Activated CD4-positive, alpha-beta T cell treated with anti-CD3 and anti-CD28 coated beads, Interleukin-2, amount 10 ng/mL, durations not matched to agents 24 days and 14 days (primary cell): ENCODE data around the gene ENTR1. TPM values are rescaled to one million over a fixed set of nuclear protein-coding genes. Genes with fewer than 3 reads are reported as not detected.

Experiments used
- DNase-seq: peaks from one replicate; pipeline ENCODE4 v3.0.0; 2022
- H3K27ac Mint-ChIP-seq: one replicate; pipeline ENCODE4 v1.8.0; 2022; ENCODE audit warnings: mild to moderate bottlenecking, mixed read lengths
- H3K27me3 Mint-ChIP-seq: one replicate; pipeline ENCODE4 v1.8.0; 2022; ENCODE audit warnings: mixed read lengths
- H3K36me3 Mint-ChIP-seq: one replicate; pipeline ENCODE4 v1.8.0; 2022; ENCODE audit warnings: low read depth, mild to moderate bottlenecking, mixed read lengths
- H3K4me1 Mint-ChIP-seq: one replicate; pipeline ENCODE4 v1.8.0; 2021; ENCODE audit warnings: mixed read lengths
- H3K4me3 Mint-ChIP-seq: one replicate; pipeline ENCODE4 v1.8.0; 2022; ENCODE audit warnings: mild to moderate bottlenecking, moderate library complexity, mixed read lengths
- H3K9me3 Mint-ChIP-seq: one replicate; pipeline ENCODE4 v1.8.0; 2021; ENCODE audit warnings: mixed read lengths
- intact Hi-C: fragments of 100-400 bp; cut with micrococcal nuclease; formaldehyde crosslinking; loops from one replicate; pipeline ENCODE4 v1.15.1; 2023
- total RNA-seq: library from RNA; stranded (reverse); gene quantifications from 2 replicates; pipeline ENCODE4 v1.2.3, GENCODE V29; 2022

The ENTR1 gene
- total RNA-seq, 1 donor from 2014 or later = 60.0 TPM

- H3K27me3 Mint-ChIP-seq = no peaks in the 10 kb centered on the region
- no peaks in the 10 kb centered on the region for H3K9me3 Mint-ChIP-seq
- H3K27ac Mint-ChIP-seq = no peak overlapping the region
- no peak for DNase-seq
- H3K4me3 Mint-ChIP-seq = no peak overlapping the region
- intact Hi-C loops = no loop called here
- H3K4me1 Mint-ChIP-seq = no peaks in the 10 kb centered on the region
- peaks cover 54% of the 10 kb centered on the region for H3K36me3 Mint-ChIP-seq
Measured at GRCh38 chr9:136391737-136392537, 18.5 kb downstream of the ENTR1 start.

GRCh38 chr9:136389396-136389795 is 21.0 kb downstream of the ENTR1 start:
- Mint-ChIP-seq H3K9me3 (no peaks in the 10 kb centered on the region), H3K4me1 (peaks cover 16% of the 10 kb centered on the region), H3K36me3 (peaks cover 63% of the 10 kb centered on the region)

DNA sequence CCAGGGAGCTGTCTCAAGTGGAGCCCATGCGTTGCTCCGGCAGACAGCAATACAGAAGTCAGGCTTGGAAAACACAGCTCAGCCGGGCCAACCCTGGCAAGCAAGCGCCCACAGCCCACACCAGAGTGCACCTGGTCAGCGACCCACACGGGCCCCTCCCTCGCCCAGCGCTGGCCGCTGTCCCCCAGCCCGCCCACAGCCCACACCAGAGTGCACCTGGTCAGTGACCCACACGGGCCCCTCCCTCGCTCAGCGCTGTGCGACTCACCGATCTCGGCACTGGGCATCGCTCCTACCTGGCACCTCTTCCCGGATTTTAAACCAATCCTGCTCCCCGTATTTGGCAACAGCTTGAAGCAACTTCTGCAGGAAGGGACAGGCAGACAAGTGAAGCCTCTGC is 23.2 kb downstream of the ENTR1 start:
- Mint-ChIP-seq H3K4me1 (peaks cover 16% of the 10 kb centered on the region), H3K27ac (no peak overlapping the region), H3K4me3 (no peak overlapping the region), H3K9me3 (no peaks in the 10 kb centered on the region), H3K36me3 (peaks cover 73% of the 10 kb centered on the region), H3K27me3 (no peaks in the 10 kb centered on the region)
- DNase-seq = no peak
- intact Hi-C loops = no loop called here

More at GRCh38 chr9:136389396-136389795, 21.0 kb downstream of the ENTR1 start:
- no peaks in the 10 kb centered on the region for H3K27me3 Mint-ChIP-seq
- H3K4me3 Mint-ChIP-seq = no peak overlapping the region
- intact Hi-C loops = no loop called here
- H3K27ac Mint-ChIP-seq = no peak overlapping the region
- DNase-seq = no peak

DNA sequence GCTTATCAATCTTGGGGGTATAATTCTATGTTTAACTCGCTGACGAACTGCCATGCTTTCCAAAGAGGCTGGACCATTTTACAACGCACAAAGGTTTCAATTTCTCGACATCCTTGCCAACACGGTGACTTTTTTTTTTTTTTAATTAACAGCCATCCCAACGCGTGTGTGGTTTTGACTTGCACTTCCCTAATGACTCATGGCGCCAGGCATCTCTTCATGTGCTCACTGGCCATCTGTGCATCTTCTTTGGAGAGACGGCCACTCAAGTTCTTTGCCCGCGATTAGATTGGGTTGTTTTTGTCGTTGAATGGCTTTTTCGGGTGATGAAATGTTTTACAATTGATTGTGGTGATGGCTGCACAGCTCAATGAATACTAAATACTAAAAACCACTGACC is 24.4 kb downstream of the ENTR1 start:
- intact Hi-C loops = no loop called here
- DNase-seq = no peak
- Mint-ChIP-seq H3K4me1 (peaks cover 16% of the 10 kb centered on the region), H3K36me3 (peaks cover 66% of the 10 kb centered on the region), H3K4me3 (no peak overlapping the region), H3K27ac (no peak overlapping the region), H3K9me3 (no peaks in the 10 kb centered on the region), H3K27me3 (no peaks in the 10 kb centered on the region)

DNA sequence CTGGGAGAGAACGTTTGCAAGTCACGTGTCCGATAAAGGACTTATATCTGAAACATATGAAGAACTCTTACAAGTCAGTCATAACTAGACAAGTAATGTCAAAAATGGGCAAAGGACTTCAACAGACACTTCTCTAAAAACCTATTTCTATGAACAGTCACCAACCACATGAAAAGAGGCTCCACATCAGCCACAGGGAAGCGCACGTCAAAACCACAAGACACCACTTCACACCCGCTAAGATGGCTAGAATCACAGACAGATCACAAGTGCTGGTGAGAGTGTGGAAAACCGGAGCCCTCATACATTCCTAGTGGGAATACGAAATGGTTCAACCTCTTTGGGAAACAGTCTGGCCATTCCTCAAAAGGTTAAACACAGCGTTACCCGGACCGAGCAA is 25.4 kb downstream of the ENTR1 start:
- Mint-ChIP-seq H3K9me3 (no peaks in the 10 kb centered on the region), H3K27me3 (no peaks in the 10 kb centered on the region), H3K36me3 (peaks cover 64% of the 10 kb centered on the region), H3K4me3 (peak overlapping the region; percentile 68), H3K27ac (peak overlapping the region; percentile 65), H3K4me1 (peaks cover 16% of the 10 kb centered on the region)
- DNase-seq = peak; percentile 86
- intact Hi-C loops = loop anchor here (2.0 kb wide), 1 partner anchor 18 kb away; no protein-coding TSS in a partner anchor

- Mint-ChIP-seq H3K27ac (no peak overlapping the region), H3K36me3 (peaks cover 49% of the 10 kb centered on the region), H3K27me3 (no peaks in the 10 kb centered on the region), H3K4me1 (peaks cover 16% of the 10 kb centered on the region), H3K4me3 (no peak overlapping the region), H3K9me3 (no peaks in the 10 kb centered on the region)
- no peak for DNase-seq
- intact Hi-C loops = no loop called here
Measured at GRCh38 chr9:136383436-136383835, 27.0 kb downstream of the ENTR1 start.

DNA sequence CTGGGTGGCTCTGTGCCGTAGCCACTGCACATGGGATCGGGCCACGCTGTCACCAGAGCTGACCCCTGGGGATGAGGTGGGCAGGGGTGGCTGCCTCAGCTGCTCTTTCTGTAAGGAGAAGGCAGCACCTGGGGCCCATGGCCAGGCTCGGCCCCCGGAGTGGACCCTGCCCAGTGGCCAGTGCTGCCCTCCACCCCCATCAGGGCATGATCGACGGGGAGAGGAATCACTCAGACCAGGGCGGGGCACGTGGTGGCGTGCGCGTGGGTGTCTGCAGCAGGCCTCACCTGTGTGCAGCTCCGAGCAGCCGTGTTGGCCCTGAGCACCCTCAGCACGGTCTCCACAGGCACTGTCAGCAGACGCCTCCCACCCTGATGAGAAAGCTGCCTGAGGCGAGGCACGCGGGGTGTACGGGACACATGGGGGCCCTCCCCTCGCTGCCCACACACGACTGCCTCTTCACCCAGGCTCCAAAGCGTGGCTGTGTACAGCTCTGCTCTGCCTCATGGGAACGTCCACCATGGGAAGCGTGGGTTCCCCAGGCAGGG is 28.4 kb downstream of the ENTR1 start:
- peaks cover 16% of the 10 kb centered on the region for H3K4me1 Mint-ChIP-seq
- no peak for DNase-seq
- no peak overlapping the region for H3K4me3 Mint-ChIP-seq
- peaks cover 37% of the 10 kb centered on the region for H3K36me3 Mint-ChIP-seq
- no peaks in the 10 kb centered on the region for H3K27me3 Mint-ChIP-seq
- H3K27ac Mint-ChIP-seq = no peak overlapping the region
- no peaks in the 10 kb centered on the region for H3K9me3 Mint-ChIP-seq
- intact Hi-C loops = no loop called here

DNA sequence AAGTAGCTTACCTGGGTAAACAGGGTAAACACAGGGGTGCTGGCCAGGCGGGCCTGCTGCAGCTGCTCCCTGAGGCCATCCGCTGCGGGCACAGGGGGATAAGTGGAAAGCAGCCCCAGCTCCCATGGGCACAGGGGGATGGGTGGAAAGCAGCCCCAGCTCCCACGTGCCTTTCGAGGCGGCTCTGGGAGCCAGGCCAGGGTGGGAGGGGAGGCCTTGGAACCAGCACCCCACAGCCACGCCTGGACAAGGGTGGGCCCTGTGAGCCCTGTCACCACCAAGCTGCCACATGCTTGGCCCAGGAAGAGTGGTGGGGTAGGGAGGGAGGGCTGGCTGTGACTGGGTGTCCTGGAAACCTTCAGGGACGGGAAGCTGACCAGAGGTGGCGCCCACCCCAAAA is 29.1 kb downstream of the ENTR1 start:
- peaks cover 16% of the 10 kb centered on the region for H3K4me1 Mint-ChIP-seq
- peaks cover 34% of the 10 kb centered on the region for H3K36me3 Mint-ChIP-seq
- H3K27me3 Mint-ChIP-seq = no peaks in the 10 kb centered on the region
- intact Hi-C loops = no loop called here
- H3K9me3 Mint-ChIP-seq = no peaks in the 10 kb centered on the region
- H3K4me3 Mint-ChIP-seq = no peak overlapping the region
- DNase-seq = no peak
- H3K27ac Mint-ChIP-seq = no peak overlapping the region

- Mint-ChIP-seq H3K9me3 (no peaks in the 10 kb centered on the region), H3K36me3 (peaks cover 24% of the 10 kb centered on the region), H3K4me3 (no peak overlapping the region), H3K27ac (no peak overlapping the region), H3K27me3 (no peaks in the 10 kb centered on the region), H3K4me1 (peaks cover 10% of the 10 kb centered on the region)
- intact Hi-C loops = no loop called here
- no peak for DNase-seq
Measured at GRCh38 chr9:136380381-136380780, 30.0 kb downstream of the ENTR1 start.

- no peaks in the 10 kb centered on the region for H3K27me3 Mint-ChIP-seq
- H3K4me3 Mint-ChIP-seq = no peak overlapping the region
- no peak for DNase-seq
- intact Hi-C loops = no loop called here
- H3K9me3 Mint-ChIP-seq = no peaks in the 10 kb centered on the region
- H3K36me3 Mint-ChIP-seq = peaks cover 19% of the 10 kb centered on the region
- H3K27ac Mint-ChIP-seq = no peak overlapping the region
- H3K4me1 Mint-ChIP-seq = peaks cover 5% of the 10 kb centered on the region
Measured at GRCh38 chr9:136379891-136380290, 30.5 kb downstream of the ENTR1 start.

GRCh38 chr9:136379401-136379800 is 31.0 kb downstream of the ENTR1 start:
- DNase-seq = no peak
- intact Hi-C loops = no loop called here
- no peak overlapping the region for H3K4me3 Mint-ChIP-seq
- no peaks in the 10 kb centered on the region for H3K9me3 Mint-ChIP-seq
- no peak overlapping the region for H3K27ac Mint-ChIP-seq
- H3K27me3 Mint-ChIP-seq = no peaks in the 10 kb centered on the region
- peaks cover 14% of the 10 kb centered on the region for H3K36me3 Mint-ChIP-seq
- no peaks in the 10 kb centered on the region for H3K4me1 Mint-ChIP-seq

DNA sequence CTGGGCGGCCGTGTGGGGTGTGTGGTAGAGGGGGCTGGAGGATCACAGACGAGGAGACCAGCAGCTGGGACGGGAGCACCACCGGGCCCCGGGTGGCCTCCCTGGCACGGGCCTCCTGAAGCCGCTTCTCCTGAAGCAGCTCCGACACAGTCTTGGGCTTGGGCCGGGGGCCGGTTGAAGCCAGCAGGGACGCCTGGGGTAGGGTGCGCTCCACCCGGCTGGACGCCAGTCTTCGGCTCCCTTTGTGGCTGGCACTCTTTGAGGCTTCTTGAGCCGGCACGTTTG is 31.5 kb downstream of the ENTR1 start:
- Mint-ChIP-seq H3K27ac (no peak overlapping the region), H3K9me3 (no peaks in the 10 kb centered on the region), H3K27me3 (no peaks in the 10 kb centered on the region), H3K4me3 (no peak overlapping the region), H3K4me1 (no peaks in the 10 kb centered on the region), H3K36me3 (peaks cover 10% of the 10 kb centered on the region)
- DNase-seq = no peak
- intact Hi-C loops = no loop called here

DNA sequence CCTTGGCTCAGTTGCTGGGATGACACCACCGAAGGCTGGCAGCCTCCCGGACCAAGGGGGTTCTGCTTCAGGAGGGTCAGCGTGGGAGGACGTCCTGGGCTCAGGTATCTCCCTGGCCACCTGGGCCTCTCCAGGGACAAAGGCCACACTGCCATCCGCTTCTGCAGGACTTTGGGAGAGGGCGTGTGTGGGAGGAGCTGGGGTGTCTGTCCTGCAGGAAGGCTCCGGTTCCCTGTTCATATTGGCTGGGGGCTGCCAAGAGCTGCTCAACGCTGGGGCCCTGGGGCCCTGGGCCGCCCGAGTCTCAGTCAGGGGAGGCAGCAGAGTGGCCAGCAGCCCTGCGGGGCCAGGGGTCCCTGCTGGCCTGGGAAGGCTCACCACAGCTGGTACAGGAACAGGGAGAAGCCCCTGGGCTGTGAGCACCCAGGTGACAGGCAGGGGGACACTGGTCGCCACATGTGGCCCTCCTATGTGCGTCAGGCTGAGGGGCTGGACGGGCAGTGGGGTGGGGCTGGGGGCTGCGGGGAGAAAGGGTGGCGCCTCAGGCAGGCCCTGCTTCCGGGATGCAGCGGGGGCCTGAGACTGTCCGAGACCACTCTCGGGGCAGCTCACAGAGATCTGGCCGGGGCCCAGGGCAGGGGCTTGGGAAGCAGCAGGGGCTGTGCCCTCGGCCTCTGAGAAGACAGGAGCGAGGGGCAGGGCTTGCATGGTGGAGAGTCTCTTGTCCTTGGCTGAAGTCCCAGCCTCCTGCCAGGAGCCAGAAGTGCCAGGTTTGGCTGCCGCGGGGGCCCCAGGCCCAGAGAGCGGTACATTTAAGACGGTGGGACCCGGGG is 32.0 kb downstream of the ENTR1 start:
- Mint-ChIP-seq H3K27me3 (no peaks in the 10 kb centered on the region), H3K27ac (no peak overlapping the region), H3K9me3 (no peaks in the 10 kb centered on the region), H3K4me1 (no peaks in the 10 kb centered on the region), H3K36me3 (peaks cover 7% of the 10 kb centered on the region), H3K4me3 (no peak overlapping the region)
- DNase-seq = no peak
- intact Hi-C loops = no loop called here
